DND-41 (cell line): ENCODE results near the gene MVB12A.

ENCODE experiments used
- ATAC-seq: fragments of 200-7000 bp; cut with Tn5 transposase; 3 replicates; pipeline ENCODE4 v1.9.1; 2021; ENCODE audit warnings: low read depth; ENCODE audit not compliant: insufficient read depth
- DNase-seq: peaks from one replicate; pipeline ENCODE4 v3.0.0-alpha.2; 2020
- H2AFZ ChIP-seq: 2 replicates; pipeline ENCODE4 v1.6.0; 2012; ENCODE audit warnings: low read depth, low read length
- H3K27ac ChIP-seq: 2 replicates; pipeline ENCODE4 v1.5.1; 2012; ENCODE audit warnings: low read length, inconsistent platforms
- H3K27me3 ChIP-seq: fragments of 200-600 bp; sonication (generic); 2 replicates; pipeline ENCODE4 v1.6.0; 2012; ENCODE audit warnings: low read length, mild to moderate bottlenecking, inconsistent platforms; ENCODE audit not compliant: insufficient read depth, poor library complexity
- H3K36me3 ChIP-seq: 2 replicates; pipeline ENCODE4 v1.5.1; 2012; ENCODE audit warnings: low read length, inconsistent platforms; ENCODE audit not compliant: insufficient read depth
- H3K4me1 ChIP-seq: 2 replicates; pipeline ENCODE4 v1.5.1; 2012; ENCODE audit warnings: mild to moderate bottlenecking, low read length; ENCODE audit not compliant: insufficient read depth
- H3K4me2 ChIP-seq: 2 replicates; pipeline ENCODE4 v1.6.0; 2012; ENCODE audit warnings: mild to moderate bottlenecking, moderate library complexity, low read length, inconsistent platforms; ENCODE audit not compliant: insufficient read depth
- H3K4me3 ChIP-seq, 2 experiments: fragments of 200-600 bp in 1 of 2; shearing (Covaris generic) in 1 of 2; 2 replicates each; pipeline ENCODE4 v1.5.1; 2012 to 2016; ENCODE audit warnings: inconsistent platforms in 2 of 2, low read length in 2 of 2, mild to moderate bottlenecking in 2 of 2, low read depth in 1 of 2, moderate library complexity in 1 of 2
- H3K79me2 ChIP-seq: 2 replicates; pipeline ENCODE4 v1.6.0; 2012; ENCODE audit warnings: low read length, inconsistent platforms; ENCODE audit not compliant: insufficient read depth
- H3K9ac ChIP-seq: 2 replicates; pipeline ENCODE4 v1.6.0; 2012; ENCODE audit warnings: low read depth, mild to moderate bottlenecking, inconsistent platforms, low read length, moderate library complexity
- H3K9me3 ChIP-seq: 2 replicates; pipeline ENCODE4 v1.5.1; 2012; ENCODE audit warnings: low read length, moderate library complexity, mild to moderate bottlenecking, inconsistent platforms; ENCODE audit not compliant: insufficient read depth, severe bottlenecking
- H4K20me1 ChIP-seq: 2 replicates; pipeline ENCODE4 v1.6.0; 2012; ENCODE audit warnings: low read length; ENCODE audit not compliant: insufficient read depth
- CTCF ChIP-seq: IDR thresholded peaks from 2 replicates; pipeline ENCODE4 v1.5.1; 2012; ENCODE audit warnings: borderline replicate concordance, low read length, moderate library complexity, mild to moderate bottlenecking; ENCODE audit not compliant: poor library complexity, severe bottlenecking; ENCODE audit errors: extremely low read depth
- EZH2 ChIP-seq: IDR thresholded peaks from 3 replicates; pipeline ENCODE4 v1.6.1; 2012; ENCODE audit warnings: borderline replicate concordance, low read depth, mild to moderate bottlenecking, moderate library complexity, low read length, inconsistent platforms; ENCODE audit not compliant: severe bottlenecking

Gene MVB12A

GRCh38 chr19:17445526-17446165 is 25.8 kb downstream of the MVB12A start:
- H3K4me3 ChIP-seq, result no peak overlapping the region
- no peaks in the 10 kb centered on the region for H4K20me1 ChIP-seq
- DNase-seq, result no peak
- TF ChIP-seq EZH2 (no peak), CTCF (no peak)
- no peak overlapping the region for H3K9ac ChIP-seq
- ATAC-seq, result no peak
- H3K4me2 ChIP-seq, result no peak overlapping the region
- no peaks in the 10 kb centered on the region for H3K9me3 ChIP-seq
- H3K4me1 ChIP-seq, result peaks cover 11% of the 10 kb centered on the region
- no peak overlapping the region for H3K27ac ChIP-seq
- H3K27me3 ChIP-seq, result peaks cover 15% of the 10 kb centered on the region
- no peaks in the 10 kb centered on the region for H3K79me2 ChIP-seq
- no peak overlapping the region for H2AFZ ChIP-seq
- no peaks in the 10 kb centered on the region for H3K36me3 ChIP-seq

- Histone ChIP-seq H3K4me3 (no peak overlapping the region), H3K9ac (no peak overlapping the region), H3K9me3 (no peaks in the 10 kb centered on the region), H4K20me1 (no peaks in the 10 kb centered on the region), H3K79me2 (no peaks in the 10 kb centered on the region), H2AFZ (no peak overlapping the region), H3K4me1 (peaks cover 13% of the 10 kb centered on the region), H3K27ac (no peak overlapping the region), H3K4me2 (peak overlapping the region; percentile 51; the same call in 1 of the 2 replicates), H3K27me3 (peaks cover 15% of the 10 kb centered on the region), H3K36me3 (no peaks in the 10 kb centered on the region)
- DNase-seq (no peak), ATAC-seq (no peak)
- TF ChIP-seq CTCF (no peak), EZH2 (no peak)
Observed at GRCh38 chr19:17447704-17448130, 27.9 kb downstream of the MVB12A start.

- Histone ChIP-seq H3K4me2 (peak within 1 kb of the TSS; percentile 51), H4K20me1 (no peaks in the 10 kb centered on the region), H3K9me3 (no peaks in the 10 kb centered on the region), H3K4me1 (peaks cover 13% of the 10 kb centered on the region), H3K27ac (no peak within 1 kb of the TSS), H3K9ac (peak within 1 kb of the TSS; percentile 9; the same call in 1 of the 2 replicates), H2AFZ (no peak within 1 kb of the TSS), H3K27me3 (peaks cover 15% of the 10 kb centered on the region), H3K79me2 (no peaks in the 10 kb centered on the region), H3K36me3 (no peaks in the 10 kb centered on the region), H3K4me3 (peak within 1 kb of the TSS in 1 of 2 experiments; percentile 36; a peak in 2 of 4 replicates)
- no peak; the same call in 2 of the 3 replicates for ATAC-seq
- TF ChIP-seq CTCF (peak; percentile 33), EZH2 (no peak)
- no peak for DNase-seq
Observed at GRCh38 chr19:17448131-17448967, 28.5 kb downstream of the MVB12A start, which contains the start of gene TMEM221. Gene TMEM221, minus strand, starts transcription at chr19:17448668. Its CDS starts 206 bp downstream, at chr19:17448462.
